COLO668 (cell line): ENCODE results near the gene ARHGAP44.

Source experiments
- DNase-seq: peaks from one replicate; lab custom pipeline; 2025; ENCODE audit not compliant: unreplicated experiment; lab: John Stamatoyannopoulos, UW

ARHGAP44 gene

GRCh38 chr17:12896180-12896785 is 107.0 kb downstream of the ARHGAP44 start:
- DNase-seq = no peak

- DNase-seq = no peak
Observed at GRCh38 chr17:12898110-12898509, 108.8 kb downstream of the ARHGAP44 start.

GRCh38 chr17:12899604-12900003 is 110.3 kb downstream of the ARHGAP44 start:
- DNase-seq = no peak

- DNase-seq = no peak
Observed at GRCh38 chr17:12900474-12900873, 111.2 kb downstream of the ARHGAP44 start.

- DNase-seq = no peak
Observed at GRCh38 chr17:12902046-12902445, 112.7 kb downstream of the ARHGAP44 start.

GRCh38 chr17:12907477-12907876 is 118.2 kb downstream of the ARHGAP44 start:
- DNase-seq = no peak

GRCh38 chr17:12909046-12909445 is 119.7 kb downstream of the ARHGAP44 start:
- DNase-seq = no peak

GRCh38 chr17:12909511-12909910 is 120.2 kb downstream of the ARHGAP44 start:
- DNase-seq = no peak

- DNase-seq = no peak
Observed at GRCh38 chr17:12911239-12911638, 121.9 kb downstream of the ARHGAP44 start.

- DNase-seq = no peak
Observed at GRCh38 chr17:12917399-12917798, 128.1 kb downstream of the ARHGAP44 start.

GRCh38 chr17:12918142-12918541 is 128.8 kb downstream of the ARHGAP44 start:
- DNase-seq = no peak

- no peak for DNase-seq
Observed at GRCh38 chr17:12922120-12922519, 132.8 kb downstream of the ARHGAP44 start.

- DNase-seq = no peak
Observed at GRCh38 chr17:12924614-12925013, 135.3 kb downstream of the ARHGAP44 start.

- DNase-seq = no peak
Observed at GRCh38 chr17:12927001-12927400, 137.7 kb downstream of the ARHGAP44 start.

- DNase-seq = no peak
Observed at GRCh38 chr17:12927541-12928425, 138.5 kb downstream of the ARHGAP44 start.

- DNase-seq = peak; percentile 1
Observed at GRCh38 chr17:12928736-12929135, 139.4 kb downstream of the ARHGAP44 start.

GRCh38 chr17:12936501-12936900 is 147.2 kb downstream of the ARHGAP44 start:
- DNase-seq = no peak

- DNase-seq = no peak
Observed at GRCh38 chr17:12940699-12941098, 151.4 kb downstream of the ARHGAP44 start.

GRCh38 chr17:12947047-12947446 is 157.7 kb downstream of the ARHGAP44 start:
- no peak for DNase-seq

GRCh38 chr17:12952012-12952411 is 162.7 kb downstream of the ARHGAP44 start:
- DNase-seq = no peak

- DNase-seq = no peak
Observed at GRCh38 chr17:12953156-12953555, 163.9 kb downstream of the ARHGAP44 start.

- DNase-seq = no peak
Observed at GRCh38 chr17:12955521-12955920, 166.2 kb downstream of the ARHGAP44 start.
